Epithelial cell of esophagus (primary cell): ENCODE measurements around the gene HIP1R.

Experiments
- DNase-seq: peaks from one replicate; pipeline ENCODE4 v3.0.0; 2010; ENCODE audit warnings: low read depth
- H3K4me3 ChIP-seq: 2 replicates; pipeline ENCODE4 v1.5.1; 2011; ENCODE audit warnings: mild to moderate bottlenecking, low read length, control low read depth
- TF ChIP-seq, protein P1 (sequence below): IDR thresholded peaks from 2 replicates; pipeline ENCODE4 v1.5.1; 2011; ENCODE audit warnings: low read depth, mild to moderate bottlenecking, low read length, control low read depth, inconsistent platforms; ENCODE audit not compliant: insufficient read depth; ENCODE audit errors: missing control alignments

HIP1R gene

DNA sequence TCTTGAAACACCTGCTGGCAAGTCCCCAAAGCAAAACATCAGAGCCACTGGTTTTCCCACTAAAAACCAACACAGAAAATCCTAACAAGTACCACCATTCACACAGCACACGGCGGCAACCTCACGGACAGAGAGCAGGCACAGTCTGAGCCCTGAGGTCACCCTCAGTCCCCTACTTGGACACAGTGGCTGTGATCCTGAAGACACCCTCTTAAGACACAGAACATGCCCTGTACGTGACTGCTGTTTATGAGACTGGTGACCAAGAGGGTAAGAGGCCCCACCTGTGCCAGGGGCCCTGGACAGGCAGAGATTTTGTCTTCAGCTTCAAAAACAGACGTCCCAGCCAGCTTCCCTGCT, 29.6 kb downstream of the HIP1R start:
- no peak for DNase-seq
- TF ChIP-seq, protein P1, sequence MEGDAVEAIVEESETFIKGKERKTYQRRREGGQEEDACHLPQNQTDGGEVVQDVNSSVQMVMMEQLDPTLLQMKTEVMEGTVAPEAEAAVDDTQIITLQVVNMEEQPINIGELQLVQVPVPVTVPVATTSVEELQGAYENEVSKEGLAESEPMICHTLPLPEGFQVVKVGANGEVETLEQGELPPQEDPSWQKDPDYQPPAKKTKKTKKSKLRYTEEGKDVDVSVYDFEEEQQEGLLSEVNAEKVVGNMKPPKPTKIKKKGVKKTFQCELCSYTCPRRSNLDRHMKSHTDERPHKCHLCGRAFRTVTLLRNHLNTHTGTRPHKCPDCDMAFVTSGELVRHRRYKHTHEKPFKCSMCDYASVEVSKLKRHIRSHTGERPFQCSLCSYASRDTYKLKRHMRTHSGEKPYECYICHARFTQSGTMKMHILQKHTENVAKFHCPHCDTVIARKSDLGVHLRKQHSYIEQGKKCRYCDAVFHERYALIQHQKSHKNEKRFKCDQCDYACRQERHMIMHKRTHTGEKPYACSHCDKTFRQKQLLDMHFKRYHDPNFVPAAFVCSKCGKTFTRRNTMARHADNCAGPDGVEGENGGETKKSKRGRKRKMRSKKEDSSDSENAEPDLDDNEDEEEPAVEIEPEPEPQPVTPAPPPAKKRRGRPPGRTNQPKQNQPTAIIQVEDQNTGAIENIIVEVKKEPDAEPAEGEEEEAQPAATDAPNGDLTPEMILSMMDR = no peak
- no peak overlapping the region for H3K4me3 ChIP-seq

DNA sequence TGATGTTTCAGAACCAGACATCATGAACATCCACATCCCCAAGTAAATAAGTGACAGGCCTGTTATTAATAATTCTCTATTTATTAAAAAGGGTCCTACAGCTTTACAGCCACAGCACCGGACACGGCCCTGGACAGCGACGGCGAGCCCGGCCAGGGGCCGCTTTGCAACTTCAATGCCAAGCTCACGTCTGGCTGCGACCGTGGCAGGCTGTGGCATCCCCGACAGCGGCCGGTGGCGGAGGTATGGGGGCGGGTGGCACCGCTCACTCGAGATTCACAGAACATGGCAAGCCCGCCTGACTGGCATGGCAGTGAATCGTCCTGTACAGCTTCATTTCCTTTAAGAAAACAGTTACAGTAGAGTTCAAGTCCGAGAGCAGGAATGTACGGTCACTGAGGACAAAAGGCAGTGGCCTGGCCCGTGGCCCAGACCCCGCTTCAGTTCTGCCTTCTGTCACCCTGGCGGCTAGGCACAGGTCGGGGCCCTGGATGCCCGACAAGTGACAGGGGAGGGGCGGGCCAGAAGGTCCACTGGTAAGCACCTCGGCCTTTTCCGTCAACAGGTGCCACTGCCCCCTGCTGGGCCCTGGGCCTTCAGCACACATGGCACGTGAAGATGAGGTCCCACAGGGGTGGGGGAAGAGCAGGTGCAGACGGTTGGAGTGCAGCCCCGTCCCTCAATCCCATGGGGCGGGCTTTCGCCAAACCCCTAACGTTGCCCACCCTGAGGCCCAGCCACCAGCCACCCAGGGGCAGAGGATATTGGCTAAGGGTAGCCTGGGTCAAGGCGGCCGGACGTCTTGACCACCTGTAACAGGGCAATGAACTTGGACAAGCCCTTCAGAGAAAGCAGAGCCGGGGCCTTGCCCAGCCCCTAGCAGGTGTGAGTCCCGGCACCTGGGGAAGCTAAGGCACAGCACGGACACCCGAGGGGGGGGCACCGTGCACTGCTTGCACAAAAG, 30.3 kb downstream of the HIP1R start:
- no peak overlapping the region for H3K4me3 ChIP-seq
- TF ChIP-seq, protein P1 = peak; percentile 50
- DNase-seq = no peak

DNA sequence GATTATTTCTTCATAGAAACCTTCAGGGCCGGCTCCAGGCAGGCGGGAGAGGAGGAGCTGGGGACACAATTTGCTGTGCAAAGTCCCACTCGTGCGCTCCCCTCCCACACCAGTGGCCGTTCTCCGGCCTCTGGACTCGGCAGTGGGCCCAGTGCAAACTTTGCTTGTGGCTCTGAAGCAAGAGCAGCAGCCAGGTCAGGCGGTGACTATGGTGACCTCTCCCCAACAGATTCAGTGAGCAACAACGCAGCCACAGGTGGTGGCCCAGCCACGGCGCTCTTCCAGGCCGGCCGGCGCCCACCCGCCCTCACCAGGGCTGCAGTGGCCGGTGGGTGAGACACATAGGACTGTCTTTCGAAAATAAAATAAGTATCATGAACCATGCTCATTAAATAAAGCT, 31.1 kb downstream of the HIP1R start:
- DNase-seq = no peak
- no peak overlapping the region for H3K4me3 ChIP-seq
- TF ChIP-seq, protein P1 = no peak

DNA sequence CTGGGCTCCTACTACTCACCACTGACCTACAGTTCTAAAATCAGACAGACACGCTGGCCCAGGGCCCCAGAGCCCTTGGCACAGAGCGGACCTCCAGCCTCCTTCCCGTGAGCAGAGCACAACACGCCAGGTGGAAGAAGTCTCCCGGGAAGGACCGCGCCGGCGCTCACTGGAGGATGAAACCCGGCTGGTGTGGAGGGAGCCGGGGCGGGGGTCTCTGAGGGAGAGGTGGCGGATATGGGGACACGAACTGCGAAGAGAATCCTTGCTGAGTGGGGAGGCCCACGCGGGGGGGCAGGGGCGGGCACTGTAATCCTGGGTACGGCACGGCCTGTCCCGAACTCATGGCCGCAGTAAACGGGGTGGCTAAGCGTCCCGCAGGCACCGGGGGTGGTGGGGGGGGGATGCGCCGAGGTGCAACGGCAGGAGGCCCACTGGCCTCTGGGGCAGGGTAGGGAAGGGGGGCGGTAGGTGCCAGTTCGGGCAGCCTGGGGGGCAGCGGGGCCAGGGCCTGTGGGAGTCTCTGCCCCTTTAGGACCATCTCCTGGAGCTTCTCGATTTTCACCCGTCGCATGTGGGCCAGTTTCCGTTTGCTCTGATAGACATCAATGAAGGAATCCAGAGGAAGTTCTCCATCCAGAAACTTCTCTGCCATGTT, 31.8 kb downstream of the HIP1R start:
- TF ChIP-seq, protein P1 = no peak
- no peak overlapping the region for H3K4me3 ChIP-seq
- DNase-seq = no peak

DNA sequence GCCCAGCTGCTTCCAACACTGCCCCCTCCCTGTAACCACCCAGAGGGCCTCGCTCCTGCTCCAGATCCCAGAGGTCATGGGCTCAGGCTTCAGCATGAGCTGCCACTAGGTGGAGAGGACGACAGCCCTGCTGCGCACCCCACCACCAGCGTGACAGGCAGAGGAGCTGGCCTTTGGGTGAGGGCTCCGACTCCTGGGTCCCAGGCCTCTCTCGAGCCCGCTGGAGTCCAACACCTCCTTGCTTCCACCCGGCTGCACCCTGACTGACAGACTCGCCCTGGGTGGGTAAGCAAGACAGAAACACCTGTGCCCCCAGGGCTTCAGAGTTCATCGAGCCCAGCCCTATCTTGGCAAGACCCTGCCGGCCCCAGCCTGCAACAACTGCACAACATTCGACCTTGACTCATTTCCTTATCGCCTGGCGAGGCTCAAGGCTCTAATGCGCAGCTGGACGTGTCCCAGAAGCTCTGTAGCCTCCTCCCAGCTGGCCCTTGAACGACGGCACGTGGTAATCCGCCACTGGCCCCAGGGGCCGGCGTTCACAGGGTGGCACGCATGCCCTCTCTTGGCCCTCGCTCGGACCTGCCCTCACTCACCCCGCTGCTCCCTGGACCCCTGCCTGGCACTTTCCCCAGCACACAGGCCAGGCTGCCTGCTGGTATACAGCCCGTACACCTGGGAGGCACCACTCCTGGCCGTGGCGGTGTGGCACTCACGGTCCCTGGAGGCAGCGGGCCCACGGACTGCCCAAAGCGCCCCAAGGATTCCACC, 32.6 kb downstream of the HIP1R start:
- H3K4me3 ChIP-seq = no peak overlapping the region
- peak; percentile 85 for DNase-seq
- TF ChIP-seq, protein P1 = peak; percentile 41

DNA sequence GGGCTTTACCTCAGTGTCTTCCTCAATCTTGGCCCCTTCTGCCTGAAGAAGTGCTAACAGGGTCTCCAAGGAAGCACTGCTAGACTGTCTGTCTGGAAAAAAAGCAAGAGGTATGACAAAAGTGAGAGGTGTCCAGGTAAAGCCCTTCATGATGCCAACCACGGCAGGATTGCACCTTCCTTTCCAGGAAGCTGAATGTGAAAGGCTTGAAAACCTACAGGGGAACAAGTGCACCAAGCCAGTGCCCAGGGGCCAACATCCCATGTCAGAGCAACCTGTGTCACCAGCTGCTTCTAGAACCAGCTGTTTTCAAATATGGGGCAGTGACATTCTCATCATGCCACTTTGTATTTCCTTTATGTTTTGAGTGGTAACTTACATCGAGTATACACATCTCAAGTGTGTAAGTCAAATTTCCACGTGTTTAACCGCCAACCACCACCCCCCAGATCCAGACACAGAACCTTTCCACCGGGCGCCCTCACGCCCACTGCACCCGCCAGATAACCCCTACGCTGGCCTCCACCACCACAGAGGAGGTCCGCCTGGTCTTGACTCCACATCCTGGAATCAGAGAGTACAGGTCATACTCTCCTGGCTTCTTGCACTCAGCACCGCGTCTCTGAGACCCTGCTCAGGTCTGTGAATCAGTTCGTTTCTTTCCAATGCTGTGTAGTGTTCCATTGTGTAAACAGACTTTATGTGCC, 33.4 kb downstream of the HIP1R start:
- no peak overlapping the region for H3K4me3 ChIP-seq
- no peak for DNase-seq
- TF ChIP-seq, protein P1 = no peak
